Activated naive CD8-positive, alpha-beta T cell treated with anti-CD3 and anti-CD28 coated beads, Interleukin-2, amount 50 U/mL, for 24 hours (primary cell): ENCODE data around the gene RHOB.

Experiments
- ATAC-seq: fragments of 150-1000 bp; cut with Tn5 transposase; one replicate; pipeline ENCODE4 v1.10.0; 2021
- DNase-seq: peaks from one replicate; pipeline ENCODE4 v3.0.0; 2021
- H3K27ac Mint-ChIP-seq: one replicate; pipeline ENCODE4 v1.8.0; 2021; ENCODE audit warnings: mild to moderate bottlenecking, mixed read lengths
- H3K27me3 Mint-ChIP-seq: one replicate; pipeline ENCODE4 v1.8.0; 2021; ENCODE audit warnings: mixed read lengths
- H3K36me3 Mint-ChIP-seq: one replicate; pipeline ENCODE4 v1.8.0; 2021; ENCODE audit warnings: low read depth, mixed read lengths
- H3K4me1 Mint-ChIP-seq: one replicate; pipeline ENCODE4 v1.8.0; 2021; ENCODE audit warnings: mixed read lengths
- H3K4me3 Mint-ChIP-seq: one replicate; pipeline ENCODE4 v1.8.0; 2021; ENCODE audit warnings: mild to moderate bottlenecking, moderate library complexity, mixed read lengths
- H3K9me3 Mint-ChIP-seq: one replicate; pipeline ENCODE4 v1.8.0; 2021; ENCODE audit warnings: mixed read lengths

RHOB gene

GRCh38 chr2:20480913-20481312 lies 34.0 kb downstream of the RHOB start:
- no peak overlapping the region for H3K27ac Mint-ChIP-seq
- H3K27me3 Mint-ChIP-seq = peaks cover 4% of the 10 kb centered on the region
- no peaks in the 10 kb centered on the region for H3K36me3 Mint-ChIP-seq
- DNase-seq (no peak), ATAC-seq (no peak)
- no peak overlapping the region for H3K4me3 Mint-ChIP-seq
- peaks cover 3% of the 10 kb centered on the region for H3K4me1 Mint-ChIP-seq
- H3K9me3 Mint-ChIP-seq = peaks cover 8% of the 10 kb centered on the region

DNA sequence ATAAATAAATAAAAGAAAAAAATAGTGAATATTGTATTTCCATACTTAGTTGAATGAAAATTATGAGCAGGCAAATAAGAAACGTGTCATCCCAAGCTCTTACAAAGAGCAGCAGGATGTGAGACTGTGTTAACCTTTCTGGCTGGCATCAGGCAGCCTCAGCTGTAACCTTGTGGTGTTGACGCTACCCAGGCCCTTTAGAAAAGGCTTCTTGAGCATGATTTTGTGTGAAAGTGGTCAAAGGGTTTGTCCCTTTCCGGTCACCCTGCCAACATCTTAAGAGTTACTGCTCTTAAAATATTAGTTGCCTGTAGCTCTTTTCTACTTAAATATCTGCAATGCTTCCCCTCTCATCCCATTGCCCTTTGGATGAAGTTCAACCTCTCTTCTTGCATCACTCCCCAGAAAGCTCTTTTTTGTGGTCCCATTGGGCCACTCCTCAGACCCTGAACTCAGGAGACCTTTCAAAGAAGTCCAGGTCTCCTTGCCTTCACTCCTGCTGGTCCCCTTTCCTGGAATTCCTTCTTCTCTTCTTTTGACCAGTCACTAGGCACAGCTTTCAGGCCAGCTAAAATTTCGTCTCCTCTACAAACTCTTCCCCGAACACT lies 35.0 kb downstream of the RHOB start:
- ATAC-seq (peak; percentile 63), DNase-seq (no peak)
- Mint-ChIP-seq H3K4me3 (no peak overlapping the region), H3K9me3 (peaks cover 8% of the 10 kb centered on the region), H3K4me1 (peaks cover 3% of the 10 kb centered on the region), H3K36me3 (no peaks in the 10 kb centered on the region), H3K27me3 (peaks cover 4% of the 10 kb centered on the region), H3K27ac (no peak overlapping the region)

DNA sequence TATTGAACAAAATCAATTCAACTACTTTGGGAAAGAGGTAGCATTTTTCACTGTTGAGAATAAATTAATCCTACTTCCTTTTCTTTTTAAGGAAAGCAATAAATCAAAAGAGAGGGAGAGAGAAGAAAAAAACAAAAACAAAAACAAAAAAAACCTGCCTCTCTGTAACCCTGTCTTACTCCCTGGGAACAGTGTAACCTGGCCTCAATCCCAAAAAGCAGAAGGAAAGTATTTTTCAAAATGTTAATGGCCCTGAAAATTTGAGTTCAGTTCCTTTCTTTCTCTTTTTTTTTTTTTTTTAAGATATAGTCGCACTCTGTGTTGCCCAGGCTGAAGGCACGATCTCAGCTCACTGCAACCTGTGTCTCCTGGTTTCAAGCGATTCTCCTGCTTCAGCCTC lies 35.9 kb downstream of the RHOB start:
- Mint-ChIP-seq H3K9me3 (peaks cover 8% of the 10 kb centered on the region), H3K4me3 (no peak overlapping the region), H3K4me1 (peaks cover 3% of the 10 kb centered on the region), H3K36me3 (no peaks in the 10 kb centered on the region), H3K27ac (no peak overlapping the region), H3K27me3 (peaks cover 4% of the 10 kb centered on the region)
- DNase-seq (no peak), ATAC-seq (no peak)

DNA sequence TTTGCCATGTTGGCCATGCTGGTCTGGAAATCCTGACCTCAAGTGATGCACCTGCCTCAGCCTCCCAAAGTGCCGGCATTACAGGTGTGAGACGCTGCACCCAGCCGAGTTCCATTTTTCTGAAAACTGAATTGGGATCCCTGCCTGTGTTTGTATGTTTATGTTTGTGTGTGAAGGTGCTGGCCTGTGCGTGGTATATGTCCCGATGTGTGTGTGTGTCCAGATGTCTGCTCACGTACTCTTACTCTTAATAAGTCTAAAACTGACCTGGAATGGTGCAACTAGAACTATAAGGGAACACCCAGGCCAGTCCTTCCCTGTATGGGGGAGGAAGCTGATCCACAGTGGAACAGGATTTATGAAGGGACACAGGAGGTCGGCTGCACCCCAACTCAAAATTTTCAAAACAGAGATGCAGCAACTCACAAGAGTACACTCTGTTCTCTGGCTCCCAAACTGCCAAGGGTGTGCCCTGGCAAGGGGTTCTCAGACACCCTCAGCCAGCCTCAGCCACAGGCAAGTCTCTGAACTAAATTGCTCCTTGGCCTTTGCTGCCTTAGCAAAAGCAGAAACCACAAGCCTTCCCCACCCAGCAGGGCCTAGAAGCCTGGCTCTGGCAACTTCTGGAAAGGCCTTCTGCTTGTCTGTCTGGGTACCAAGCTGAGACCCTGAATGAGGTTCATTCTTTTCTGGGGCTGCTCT lies 36.5 kb downstream of the RHOB start:
- no peak for DNase-seq

DNA sequence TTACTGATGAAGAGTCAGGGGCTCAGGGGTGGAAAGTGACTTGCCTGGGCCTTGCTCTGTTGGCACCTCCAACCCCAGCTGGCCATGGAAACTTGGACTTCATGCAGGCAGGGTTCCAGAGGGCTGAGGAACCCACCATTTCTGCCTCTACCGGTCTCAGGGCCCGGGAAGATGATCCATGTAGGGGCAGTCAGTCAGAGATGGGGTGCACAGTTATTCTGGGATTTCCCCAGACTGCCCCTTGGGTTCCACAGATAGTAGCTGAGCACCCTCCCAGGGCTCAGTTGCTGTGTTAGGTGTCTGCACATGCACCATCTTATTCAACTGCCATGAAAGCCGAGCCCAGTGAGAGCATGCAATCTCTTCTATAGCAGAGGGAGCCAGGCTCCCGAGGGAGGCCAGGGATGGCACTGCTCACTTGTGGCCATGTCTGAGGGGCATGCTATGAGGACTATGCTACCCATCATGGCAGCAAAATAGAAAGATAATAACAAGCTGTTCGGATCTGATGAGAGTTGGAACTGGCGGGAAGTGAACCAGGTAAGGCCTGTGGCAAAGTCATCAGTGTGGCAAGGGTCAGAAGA lies 37.3 kb downstream of the RHOB start:
- DNase-seq (no peak), ATAC-seq (no peak)
- Mint-ChIP-seq H3K27ac (no peak overlapping the region), H3K36me3 (no peaks in the 10 kb centered on the region), H3K9me3 (no peaks in the 10 kb centered on the region), H3K4me1 (peaks cover 3% of the 10 kb centered on the region), H3K4me3 (no peak overlapping the region), H3K27me3 (peaks cover 2% of the 10 kb centered on the region)

More for the DNA sequence above, 36.5 kb downstream of the RHOB start:
- peaks cover 3% of the 10 kb centered on the region for H3K4me1 Mint-ChIP-seq
- ATAC-seq = no peak
- no peak overlapping the region for H3K4me3 Mint-ChIP-seq
- no peak overlapping the region for H3K27ac Mint-ChIP-seq
- H3K36me3 Mint-ChIP-seq = no peaks in the 10 kb centered on the region
- peaks cover 4% of the 10 kb centered on the region for H3K9me3 Mint-ChIP-seq
- peaks cover 2% of the 10 kb centered on the region for H3K27me3 Mint-ChIP-seq

- no peak overlapping the region for H3K4me3 Mint-ChIP-seq
- H3K9me3 Mint-ChIP-seq = no peaks in the 10 kb centered on the region
- no peaks in the 10 kb centered on the region for H3K36me3 Mint-ChIP-seq
- H3K27ac Mint-ChIP-seq = no peak overlapping the region
- H3K27me3 Mint-ChIP-seq = peaks cover 2% of the 10 kb centered on the region
- ATAC-seq (no peak), DNase-seq (no peak)
- peaks cover 3% of the 10 kb centered on the region for H3K4me1 Mint-ChIP-seq
Measured at GRCh38 chr2:20484810-20485611, 38.1 kb downstream of the RHOB start.

DNA sequence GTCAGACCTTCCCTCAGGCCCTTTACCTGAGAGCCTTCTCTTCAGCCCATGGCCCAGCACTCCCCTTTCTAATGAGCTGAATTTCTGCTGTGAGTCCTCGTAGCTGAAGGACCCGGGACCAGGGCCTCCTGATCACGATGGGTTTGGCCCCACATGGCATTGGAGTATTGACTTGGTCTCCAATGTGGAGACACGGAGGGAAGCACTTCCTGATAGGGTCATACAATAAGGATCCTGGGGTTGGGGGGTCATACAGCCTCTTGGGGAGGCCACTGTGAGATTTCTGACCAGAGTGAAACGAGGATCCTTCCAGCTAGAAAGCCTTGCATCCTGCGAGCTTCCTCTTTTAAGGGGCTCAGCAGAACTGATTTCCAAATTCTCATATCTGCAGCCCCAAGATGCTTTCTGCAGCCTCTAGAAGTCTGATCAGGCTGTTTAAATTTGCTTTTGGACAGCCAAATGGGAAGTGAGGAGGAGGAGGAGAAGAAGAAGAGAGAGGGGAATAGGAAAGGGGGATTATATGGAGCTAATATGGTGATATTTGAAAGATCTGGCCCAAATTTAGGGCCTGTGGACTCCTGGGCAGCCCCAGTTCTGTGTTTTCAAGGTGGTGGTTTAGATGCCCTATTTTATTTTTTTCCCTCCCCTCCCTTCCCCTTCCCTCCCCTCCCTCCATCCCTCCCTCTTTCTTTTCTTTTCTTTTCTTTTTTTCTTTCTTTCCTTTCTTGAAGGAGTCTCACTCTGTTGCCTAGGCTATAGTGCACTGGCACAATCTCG lies 38.9 kb downstream of the RHOB start:
- peaks cover 3% of the 10 kb centered on the region for H3K4me1 Mint-ChIP-seq
- no peak overlapping the region for H3K27ac Mint-ChIP-seq
- H3K9me3 Mint-ChIP-seq = no peaks in the 10 kb centered on the region
- no peaks in the 10 kb centered on the region for H3K36me3 Mint-ChIP-seq
- H3K27me3 Mint-ChIP-seq = peaks cover 2% of the 10 kb centered on the region
- no peak overlapping the region for H3K4me3 Mint-ChIP-seq
- DNase-seq = no peak
- ATAC-seq = no peak

DNA sequence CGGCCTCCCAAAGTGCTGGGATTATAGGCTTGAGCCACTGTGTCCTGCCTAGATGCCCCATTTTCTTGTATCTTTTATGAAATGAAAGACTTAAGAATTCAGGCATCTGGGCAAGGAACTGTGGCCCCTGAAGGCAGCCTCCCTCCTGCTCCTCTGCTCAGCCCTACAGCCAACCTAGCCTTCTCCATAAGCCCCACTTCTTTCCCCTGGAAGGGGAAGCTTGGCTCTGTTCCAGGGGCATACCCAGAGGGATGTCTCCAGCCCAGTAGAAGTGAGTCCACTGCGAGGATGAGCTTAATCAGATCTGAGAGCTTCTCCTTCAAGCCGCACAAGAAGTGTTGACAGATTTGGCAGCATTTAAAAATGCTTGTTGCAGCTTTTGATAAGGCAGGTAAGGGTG lies 39.7 kb downstream of the RHOB start:
- Mint-ChIP-seq H3K27ac (no peak overlapping the region), H3K4me3 (no peak overlapping the region), H3K36me3 (no peaks in the 10 kb centered on the region), H3K9me3 (no peaks in the 10 kb centered on the region), H3K4me1 (peaks cover 3% of the 10 kb centered on the region), H3K27me3 (peaks cover 2% of the 10 kb centered on the region)
- ATAC-seq = no peak
- no peak for DNase-seq

GRCh38 chr2:20487030-20487391 lies 40.1 kb downstream of the RHOB start:
- Mint-ChIP-seq H3K4me1 (peaks cover 3% of the 10 kb centered on the region), H3K4me3 (no peak overlapping the region), H3K27ac (no peak overlapping the region), H3K27me3 (peaks cover 2% of the 10 kb centered on the region), H3K9me3 (no peaks in the 10 kb centered on the region), H3K36me3 (no peaks in the 10 kb centered on the region)
- DNase-seq (no peak), ATAC-seq (no peak)

GRCh38 chr2:20487392-20488174 lies 40.7 kb downstream of the RHOB start:
- H3K27ac Mint-ChIP-seq = no peak overlapping the region

DNA sequence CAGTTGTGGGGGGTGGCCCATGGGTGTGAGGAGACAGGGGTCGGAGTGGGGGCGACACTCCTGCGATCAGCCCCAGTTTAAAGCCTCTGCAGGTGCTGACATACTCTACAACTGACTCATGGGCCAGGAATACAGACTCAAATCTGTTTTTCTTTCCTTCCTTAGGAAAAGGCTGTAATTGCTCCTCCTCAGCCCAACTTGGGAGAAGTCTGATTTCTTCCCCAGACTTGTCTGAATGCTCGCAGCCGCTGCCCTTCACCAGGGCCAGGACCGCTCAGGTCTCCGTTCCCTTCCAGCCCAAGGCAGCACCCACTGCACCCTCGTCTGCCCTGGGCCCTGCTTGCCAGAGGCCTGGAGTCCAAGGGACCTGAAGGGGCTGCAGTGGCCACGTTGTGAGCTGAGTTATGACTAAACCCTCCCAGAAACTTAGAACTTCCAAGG lies 41.3 kb downstream of the RHOB start:
- ATAC-seq (no peak), DNase-seq (no peak)
- Mint-ChIP-seq H3K9me3 (no peaks in the 10 kb centered on the region), H3K4me3 (no peak overlapping the region), H3K27me3 (peaks cover under 1% of the 10 kb centered on the region), H3K4me1 (no peaks in the 10 kb centered on the region), H3K36me3 (no peaks in the 10 kb centered on the region), H3K27ac (no peak overlapping the region)

More at GRCh38 chr2:20487392-20488174, 40.7 kb downstream of the RHOB start:
- no peaks in the 10 kb centered on the region for H3K9me3 Mint-ChIP-seq
- ATAC-seq (no peak), DNase-seq (no peak)
- no peaks in the 10 kb centered on the region for H3K36me3 Mint-ChIP-seq
- no peak overlapping the region for H3K4me3 Mint-ChIP-seq
- H3K27me3 Mint-ChIP-seq = peaks cover 2% of the 10 kb centered on the region
- H3K4me1 Mint-ChIP-seq = no peaks in the 10 kb centered on the region

DNA sequence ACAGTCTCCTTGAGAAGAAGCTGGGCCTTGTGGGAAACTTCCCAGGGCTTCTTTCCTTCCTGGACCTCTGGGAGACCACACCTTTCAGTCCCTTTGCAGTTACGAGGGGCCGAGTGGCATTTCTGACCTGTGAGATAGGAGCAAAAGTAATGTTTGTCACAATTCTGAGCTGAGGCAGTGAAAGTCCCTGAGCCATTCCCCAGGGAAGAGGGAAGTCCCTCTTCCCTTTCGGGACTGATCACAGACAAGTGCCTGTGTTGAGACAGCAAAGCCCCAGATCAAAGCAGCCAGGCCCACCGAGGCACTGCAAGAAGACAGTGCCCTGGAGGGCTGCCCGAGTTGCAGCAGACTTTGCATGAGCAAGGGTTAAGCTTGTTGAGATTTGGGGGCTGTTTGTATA lies 41.9 kb downstream of the RHOB start:
- ATAC-seq = no peak
- Mint-ChIP-seq H3K27me3 (no peaks in the 10 kb centered on the region), H3K27ac (no peak overlapping the region), H3K4me3 (no peak overlapping the region), H3K9me3 (no peaks in the 10 kb centered on the region), H3K36me3 (no peaks in the 10 kb centered on the region), H3K4me1 (no peaks in the 10 kb centered on the region)
- no peak for DNase-seq

DNA sequence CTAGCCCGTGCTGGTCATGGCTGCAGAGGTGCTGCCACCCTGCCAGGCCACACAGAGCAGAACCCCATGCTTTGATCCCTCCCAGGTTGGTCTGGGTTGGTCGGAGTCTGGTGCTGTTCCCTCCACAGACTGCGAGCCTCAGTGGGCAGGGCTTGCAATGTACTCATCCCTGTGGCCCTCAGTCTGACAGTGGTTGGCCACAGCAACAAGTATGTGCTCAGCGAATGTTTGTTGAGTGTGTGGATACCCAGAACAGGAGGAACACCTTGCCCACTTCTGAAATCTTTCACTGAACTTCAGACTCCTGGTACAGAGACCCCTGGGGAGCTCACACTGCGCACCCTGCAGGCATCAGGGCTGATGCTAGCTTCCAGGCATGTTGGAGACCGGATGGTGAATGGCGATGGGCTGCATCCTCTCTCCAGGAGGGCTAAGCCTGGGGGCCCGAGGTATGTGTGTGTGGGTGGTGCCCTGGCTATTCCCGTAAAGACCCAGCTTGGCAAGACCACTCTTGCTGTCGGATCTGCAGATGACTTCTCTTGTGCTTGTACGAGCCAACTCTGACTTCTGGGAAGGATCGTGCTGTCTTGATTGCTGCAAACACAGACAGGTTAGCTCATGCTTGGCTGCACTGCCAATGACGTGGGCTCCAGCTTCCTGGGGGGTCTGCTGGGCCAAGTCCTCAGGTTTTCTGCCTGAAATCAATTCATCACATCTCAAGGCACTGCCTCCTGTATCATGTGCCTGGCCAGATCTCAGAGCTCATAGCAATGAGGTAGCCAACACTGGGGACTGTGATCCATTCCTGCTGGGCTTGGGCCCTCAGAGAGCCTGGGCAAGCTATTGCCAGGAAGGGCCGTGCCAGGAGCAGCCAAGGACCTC lies 43.7 kb downstream of the RHOB start:
- no peak overlapping the region for H3K4me3 Mint-ChIP-seq
- no peaks in the 10 kb centered on the region for H3K36me3 Mint-ChIP-seq
- H3K4me1 Mint-ChIP-seq = no peaks in the 10 kb centered on the region
- DNase-seq (no peak), ATAC-seq (no peak)
- no peaks in the 10 kb centered on the region for H3K27me3 Mint-ChIP-seq
- H3K27ac Mint-ChIP-seq = no peak overlapping the region
- no peaks in the 10 kb centered on the region for H3K9me3 Mint-ChIP-seq
